DOHH2 (cell line): ENCODE measurements around the gene LITAF.

Experiments
- H3F3A ChIP-seq: fragments of 200-600 bp; sonication (generic), shearing (Covaris generic); 2 replicates; pipeline ENCODE4 v1.6.0; 2016; ENCODE audit warnings: antibody characterized with exemption, mild to moderate bottlenecking; ENCODE audit not compliant: control insufficient read depth, insufficient read depth
- H3K27ac ChIP-seq: fragments of 200-600 bp; sonication (generic); 2 replicates; pipeline ENCODE4 v1.5.1; 2014; ENCODE audit warnings: low read depth, mild to moderate bottlenecking, low read length, moderate library complexity
- H3K27me3 ChIP-seq: fragments of 200-600 bp; sonication (generic); 2 replicates; pipeline ENCODE4 v1.6.1; 2014; ENCODE audit warnings: mild to moderate bottlenecking, low read length, mixed read lengths; ENCODE audit not compliant: control insufficient read depth
- H3K36me3 ChIP-seq: fragments of 200-600 bp; sonication (generic); 2 replicates; pipeline ENCODE4 v1.6.1; 2014; ENCODE audit warnings: mild to moderate bottlenecking, low read length, moderate library complexity, mixed read lengths; ENCODE audit not compliant: control insufficient read depth
- H3K4me1 ChIP-seq: fragments of 200-600 bp; sonication (generic); 2 replicates; pipeline ENCODE4 v1.6.1; 2014; ENCODE audit warnings: mild to moderate bottlenecking, low read length, mixed read lengths; ENCODE audit not compliant: control insufficient read depth
- H3K4me2 ChIP-seq: fragments of 200-600 bp; sonication (generic); 2 replicates; pipeline ENCODE4 v1.6.0; 2014; ENCODE audit warnings: mild to moderate bottlenecking, low read length, moderate library complexity
- H3K4me3 ChIP-seq: fragments of 200-600 bp; sonication (generic); 2 replicates; pipeline ENCODE4 v1.5.1; 2014; ENCODE audit warnings: mild to moderate bottlenecking, low read length, mixed read lengths
- H3K79me2 ChIP-seq: fragments of 200-600 bp; sonication (generic); 2 replicates; pipeline ENCODE4 v1.6.1; 2014; ENCODE audit warnings: mild to moderate bottlenecking, low read length, mixed read lengths; ENCODE audit not compliant: control insufficient read depth
- H3K9me2 ChIP-seq: fragments of 200-600 bp; sonication (generic); replicated peaks from 2 replicates; pipeline ENCODE4 v1.6.1; 2014; ENCODE audit warnings: mild to moderate bottlenecking, low read length, mixed read lengths; ENCODE audit not compliant: control insufficient read depth
- H3K9me3 ChIP-seq: fragments of 200-600 bp; sonication (generic); 2 replicates; pipeline ENCODE4 v1.6.1; 2014; ENCODE audit warnings: antibody characterized with exemption, low read length, mixed read lengths; ENCODE audit not compliant: control insufficient read depth, insufficient read depth
- H4K20me1 ChIP-seq: fragments of 200-600 bp; sonication (generic); 2 replicates; pipeline ENCODE4 v1.6.0; 2014; ENCODE audit warnings: low read depth, mild to moderate bottlenecking, antibody characterized with exemption, low read length, moderate library complexity; ENCODE audit not compliant: control insufficient read depth, insufficient read depth
- EZH2phosphoT487 ChIP-seq: fragments of 200-600 bp; sonication (generic); IDR thresholded peaks from 2 replicates; pipeline ENCODE4 v1.6.1; 2017; ENCODE audit warnings: borderline replicate concordance, mild to moderate bottlenecking, antibody characterized with exemption, low read length, moderate library complexity, mixed read lengths
- TF ChIP-seq, protein P1 (sequence below): fragments of 200-600 bp; sonication (generic); IDR thresholded peaks from one replicate; pipeline ENCODE4 v1.5.1; 2014; ENCODE audit warnings: antibody characterized with exemption, mild to moderate bottlenecking, low read depth, low read length; ENCODE audit not compliant: poor library complexity, severe bottlenecking

The LITAF gene

DNA sequence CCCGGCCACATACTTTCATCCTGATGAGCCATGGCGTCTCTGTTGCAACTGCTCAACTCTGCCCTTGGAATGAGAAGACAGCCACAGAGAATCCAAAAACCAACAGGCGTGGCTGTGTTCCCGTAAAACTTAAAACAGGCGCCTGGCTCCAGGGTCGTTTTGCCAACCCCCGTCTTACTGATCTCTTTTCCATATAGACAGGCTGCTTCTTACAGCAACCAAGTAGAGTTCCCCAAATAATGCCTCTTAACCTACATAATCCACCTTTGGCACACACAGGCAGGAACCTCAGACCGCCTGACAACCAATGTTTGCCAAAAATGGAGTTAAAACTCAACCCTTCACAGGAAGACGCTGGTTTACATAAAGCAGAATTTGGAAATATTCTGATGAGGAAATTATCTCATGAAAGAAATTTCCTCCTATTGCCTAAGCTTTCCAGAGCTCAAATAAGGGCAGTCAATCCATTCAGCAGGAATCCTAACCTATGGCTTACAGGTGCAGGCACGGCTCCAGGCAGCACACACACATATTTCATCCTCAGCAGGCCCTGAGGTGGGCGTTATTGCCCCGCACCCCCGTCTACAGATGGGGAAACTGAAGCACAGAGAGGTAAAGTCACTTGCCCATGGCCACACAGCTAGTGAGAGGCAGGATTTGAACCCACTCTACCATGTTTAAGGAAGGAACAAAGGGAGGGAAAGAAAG, 35.8 kb downstream of the LITAF start:
- H3F3A ChIP-seq = peaks cover 2% of the 10 kb centered on the region; the same call in 1 of the 2 replicates
- peaks cover under 1% of the 10 kb centered on the region; the same call in 1 of the 2 replicates for H3K9me3 ChIP-seq
- no peak overlapping the region for H3K4me3 ChIP-seq
- H3K36me3 ChIP-seq = peaks cover 61% of the 10 kb centered on the region
- H3K79me2 ChIP-seq = no peaks in the 10 kb centered on the region
- H4K20me1 ChIP-seq = no peaks in the 10 kb centered on the region
- H3K4me2 ChIP-seq = no peak overlapping the region
- H3K4me1 ChIP-seq = no peaks in the 10 kb centered on the region
- no peak for TF ChIP-seq EZH2phosphoT487
- TF ChIP-seq, protein P1, sequence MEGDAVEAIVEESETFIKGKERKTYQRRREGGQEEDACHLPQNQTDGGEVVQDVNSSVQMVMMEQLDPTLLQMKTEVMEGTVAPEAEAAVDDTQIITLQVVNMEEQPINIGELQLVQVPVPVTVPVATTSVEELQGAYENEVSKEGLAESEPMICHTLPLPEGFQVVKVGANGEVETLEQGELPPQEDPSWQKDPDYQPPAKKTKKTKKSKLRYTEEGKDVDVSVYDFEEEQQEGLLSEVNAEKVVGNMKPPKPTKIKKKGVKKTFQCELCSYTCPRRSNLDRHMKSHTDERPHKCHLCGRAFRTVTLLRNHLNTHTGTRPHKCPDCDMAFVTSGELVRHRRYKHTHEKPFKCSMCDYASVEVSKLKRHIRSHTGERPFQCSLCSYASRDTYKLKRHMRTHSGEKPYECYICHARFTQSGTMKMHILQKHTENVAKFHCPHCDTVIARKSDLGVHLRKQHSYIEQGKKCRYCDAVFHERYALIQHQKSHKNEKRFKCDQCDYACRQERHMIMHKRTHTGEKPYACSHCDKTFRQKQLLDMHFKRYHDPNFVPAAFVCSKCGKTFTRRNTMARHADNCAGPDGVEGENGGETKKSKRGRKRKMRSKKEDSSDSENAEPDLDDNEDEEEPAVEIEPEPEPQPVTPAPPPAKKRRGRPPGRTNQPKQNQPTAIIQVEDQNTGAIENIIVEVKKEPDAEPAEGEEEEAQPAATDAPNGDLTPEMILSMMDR = no peak
- no peak overlapping the region for H3K27ac ChIP-seq
- no peaks in the 10 kb centered on the region for H3K27me3 ChIP-seq
- H3K9me2 ChIP-seq = no peaks in the 10 kb centered on the region

DNA sequence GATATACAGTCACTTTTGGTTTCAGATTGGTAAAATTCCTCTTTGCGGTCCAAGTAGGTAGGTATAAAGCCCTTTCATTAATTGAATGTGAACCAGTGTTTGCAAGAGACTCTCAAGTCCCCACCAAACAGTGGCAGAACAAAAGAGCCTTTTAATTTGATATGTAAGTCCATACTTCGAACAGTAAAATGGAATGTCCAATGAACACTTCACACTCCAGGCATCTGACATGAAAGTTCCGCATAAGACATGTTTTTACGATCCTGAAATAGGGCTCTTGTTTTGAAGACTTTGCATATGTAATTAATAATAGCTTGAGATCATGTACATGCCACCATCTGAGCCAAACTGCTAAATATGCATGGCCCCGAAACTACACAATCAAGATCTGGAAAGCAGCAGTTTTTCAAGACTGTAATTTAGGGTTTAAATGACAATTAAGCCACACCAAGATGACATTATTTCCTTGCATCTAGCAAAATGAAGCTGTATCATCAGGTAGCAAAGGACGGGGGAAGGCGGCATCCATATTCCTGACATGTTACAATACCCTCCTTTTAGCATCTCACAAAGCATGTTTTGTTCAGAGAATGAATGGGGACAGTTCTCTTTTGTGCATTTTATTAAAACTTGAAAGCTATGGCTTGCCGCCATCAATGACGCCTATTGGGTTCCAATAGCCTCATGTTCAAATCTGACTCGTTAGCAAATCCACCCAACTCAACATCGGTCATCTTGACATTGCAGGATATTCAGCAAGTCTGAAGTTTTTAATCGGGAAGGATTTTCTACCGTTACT, 39.4 kb downstream of the LITAF start:
- no peak for TF ChIP-seq EZH2phosphoT487
- TF ChIP-seq, protein P1 = no peak
- Histone ChIP-seq H3K4me1 (no peaks in the 10 kb centered on the region), H3K9me2 (no peaks in the 10 kb centered on the region)

DNA sequence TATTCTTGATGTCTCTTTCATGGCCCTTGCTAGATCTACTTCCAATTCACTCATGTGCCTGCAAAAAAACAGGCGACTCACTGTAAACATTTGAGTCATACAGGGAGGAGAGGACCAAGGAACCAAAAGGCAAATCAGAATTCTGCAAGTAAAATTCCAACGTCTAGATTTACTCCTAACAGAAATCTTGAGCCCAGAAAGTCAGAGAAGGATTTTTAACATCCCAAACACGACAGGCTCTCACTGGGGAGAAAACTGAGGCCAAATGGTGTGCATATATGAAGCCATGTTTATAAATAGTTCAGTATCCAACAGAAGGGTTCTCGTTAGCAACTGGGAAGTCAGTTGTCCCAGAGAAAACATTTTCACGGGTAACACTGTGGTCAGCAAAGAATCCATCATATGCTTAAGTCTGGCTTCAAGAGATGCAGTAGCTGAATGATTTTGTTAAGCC, 40.1 kb downstream of the LITAF start:
- H3K9me2 ChIP-seq = no peaks in the 10 kb centered on the region
- H3K27ac ChIP-seq = no peak overlapping the region
- no peaks in the 10 kb centered on the region for H3K4me1 ChIP-seq
- no peak for TF ChIP-seq EZH2phosphoT487
- TF ChIP-seq, protein P1 = no peak
- H3K27me3 ChIP-seq = no peaks in the 10 kb centered on the region
- H3K4me2 ChIP-seq = no peak overlapping the region
- H4K20me1 ChIP-seq = no peaks in the 10 kb centered on the region
- H3K79me2 ChIP-seq = no peaks in the 10 kb centered on the region
- H3K9me3 ChIP-seq = no peaks in the 10 kb centered on the region
- H3K4me3 ChIP-seq = no peak overlapping the region
- peaks cover 2% of the 10 kb centered on the region; the same call in 1 of the 2 replicates for H3F3A ChIP-seq
- peaks cover 26% of the 10 kb centered on the region for H3K36me3 ChIP-seq

More for the DNA sequence above, 39.4 kb downstream of the LITAF start:
- Histone ChIP-seq H3K27ac (no peak overlapping the region), H3K9me3 (no peaks in the 10 kb centered on the region), H3K79me2 (no peaks in the 10 kb centered on the region), H4K20me1 (no peaks in the 10 kb centered on the region), H3F3A (peaks cover 2% of the 10 kb centered on the region; the same call in 1 of the 2 replicates), H3K27me3 (no peaks in the 10 kb centered on the region), H3K4me3 (no peak overlapping the region), H3K4me2 (no peak overlapping the region), H3K36me3 (peaks cover 31% of the 10 kb centered on the region)
